ENCODE measurements around the gene MAPT. TPM values are rescaled to one million over a fixed set of nuclear protein-coding genes. Genes with fewer than 3 reads are reported as not detected.
A peak's percentile ranks its signal among the peaks of the same experiment; 100 is the strongest.

The MAPT gene
- total and polyA plus RNA-seq, 2 of the 13 experiments (the other 11 are each of a cell fraction or from before 2014, with no cell fraction given), result 2.1 to 2.8 TPM

DNA sequence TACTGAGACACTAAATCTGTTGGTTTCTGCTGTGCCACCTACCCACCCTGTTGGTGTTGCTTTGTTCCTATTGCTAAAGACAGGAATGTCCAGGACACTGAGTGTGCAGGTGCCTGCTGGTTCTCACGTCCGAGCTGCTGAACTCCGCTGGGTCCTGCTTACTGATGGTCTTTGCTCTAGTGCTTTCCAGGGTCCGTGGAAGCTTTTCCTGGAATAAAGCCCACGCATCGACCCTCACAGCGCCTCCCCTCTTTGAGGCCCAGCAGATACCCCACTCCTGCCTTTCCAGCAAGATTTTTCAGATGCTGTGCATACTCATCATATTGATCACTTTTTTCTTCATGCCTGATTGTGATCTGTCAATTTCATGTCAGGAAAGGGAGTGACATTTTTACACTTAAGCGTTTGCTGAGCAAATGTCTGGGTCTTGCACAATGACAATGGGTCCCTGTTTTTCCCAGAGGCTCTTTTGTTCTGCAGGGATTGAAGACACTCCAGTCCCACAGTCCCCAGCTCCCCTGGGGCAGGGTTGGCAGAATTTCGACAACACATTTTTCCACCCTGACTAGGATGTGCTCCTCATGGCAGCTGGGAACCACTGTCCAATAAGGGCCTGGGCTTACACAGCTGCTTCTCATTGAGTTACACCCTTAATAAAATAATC, 119.3 kb downstream of the MAPT start (continued):
- TF ChIP-seq HOXD1 (CRISPR knock-in tag; IDR thresholded peaks at IDR 0.05), result peak; percentile 74; the same call in 1 of the 2 replicates
- TF ChIP-seq ZNF331 (CRISPR knock-in tag; IDR thresholded peaks at IDR 0.05), result 0 out of 2 replicates have a peak, but pooled peaks have one; percentile 27
- peak; percentile 43; the same call in 1 of the 2 replicates for TF ChIP-seq ZNF430 (CRISPR knock-in tag; IDR thresholded peaks at IDR 0.05)
- TF ChIP-seq PHF5A (CRISPR knock-in tag; IDR thresholded peaks at IDR 0.05; ENCODE audit: low read depth, unreplicated experiment), result no peak
- TF ChIP-seq HOXA3 (CRISPR knock-in tag; IDR thresholded peaks at IDR 0.05), result peak; percentile 58; the same call in 1 of the 2 replicates
- TF ChIP-seq ZMYM4 (CRISPR knock-in tag; IDR thresholded peaks at IDR 0.05), result no peak
- TF ChIP-seq MIER3 (CRISPR knock-in tag; IDR thresholded peaks at IDR 0.05; ENCODE audit: borderline replicate concordance), result peak; percentile 50; the same call in 1 of the 2 replicates
- no peak for TF ChIP-seq SKI (IDR thresholded peaks at IDR 0.05; ENCODE audit: partially characterized antibody)
- TF ChIP-seq, protein P1, sequence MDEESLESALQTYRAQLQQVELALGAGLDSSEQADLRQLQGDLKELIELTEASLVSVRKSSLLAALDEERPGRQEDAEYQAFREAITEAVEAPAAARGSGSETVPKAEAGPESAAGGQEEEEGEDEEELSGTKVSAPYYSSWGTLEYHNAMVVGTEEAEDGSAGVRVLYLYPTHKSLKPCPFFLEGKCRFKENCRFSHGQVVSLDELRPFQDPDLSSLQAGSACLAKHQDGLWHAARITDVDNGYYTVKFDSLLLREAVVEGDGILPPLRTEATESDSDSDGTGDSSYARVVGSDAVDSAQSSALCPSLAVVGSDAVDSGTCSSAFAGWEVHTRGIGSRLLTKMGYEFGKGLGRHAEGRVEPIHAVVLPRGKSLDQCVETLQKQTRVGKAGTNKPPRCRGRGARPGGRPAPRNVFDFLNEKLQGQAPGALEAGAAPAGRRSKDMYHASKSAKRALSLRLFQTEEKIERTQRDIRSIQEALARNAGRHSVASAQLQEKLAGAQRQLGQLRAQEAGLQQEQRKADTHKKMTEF (CRISPR knock-in tag; IDR thresholded peaks at IDR 0.05), result peak; percentile 43; the same call in 1 of the 2 replicates
- TF ChIP-seq, protein P2, sequence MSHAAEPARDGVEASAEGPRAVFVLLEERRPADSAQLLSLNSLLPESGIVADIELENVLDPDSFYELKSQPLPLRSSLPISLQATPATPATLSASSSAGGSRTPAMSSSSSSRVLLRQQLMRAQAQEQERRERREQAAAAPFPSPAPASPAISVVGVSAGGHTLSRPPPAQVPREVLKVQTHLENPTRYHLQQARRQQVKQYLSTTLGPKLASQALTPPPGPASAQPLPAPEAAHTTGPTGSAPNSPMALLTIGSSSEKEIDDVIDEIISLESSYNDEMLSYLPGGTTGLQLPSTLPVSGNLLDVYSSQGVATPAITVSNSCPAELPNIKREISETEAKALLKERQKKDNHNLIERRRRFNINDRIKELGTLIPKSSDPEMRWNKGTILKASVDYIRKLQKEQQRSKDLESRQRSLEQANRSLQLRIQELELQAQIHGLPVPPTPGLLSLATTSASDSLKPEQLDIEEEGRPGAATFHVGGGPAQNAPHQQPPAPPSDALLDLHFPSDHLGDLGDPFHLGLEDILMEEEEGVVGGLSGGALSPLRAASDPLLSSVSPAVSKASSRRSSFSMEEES (CRISPR knock-in tag; IDR thresholded peaks at IDR 0.05), result no peak
- TF ChIP-seq ZNF614 (CRISPR knock-in tag; IDR thresholded peaks at IDR 0.05; ENCODE audit: borderline replicate concordance), result 0 out of 2 replicates have a peak, but pooled peaks have one; percentile 9
- TF ChIP-seq, protein P3, sequence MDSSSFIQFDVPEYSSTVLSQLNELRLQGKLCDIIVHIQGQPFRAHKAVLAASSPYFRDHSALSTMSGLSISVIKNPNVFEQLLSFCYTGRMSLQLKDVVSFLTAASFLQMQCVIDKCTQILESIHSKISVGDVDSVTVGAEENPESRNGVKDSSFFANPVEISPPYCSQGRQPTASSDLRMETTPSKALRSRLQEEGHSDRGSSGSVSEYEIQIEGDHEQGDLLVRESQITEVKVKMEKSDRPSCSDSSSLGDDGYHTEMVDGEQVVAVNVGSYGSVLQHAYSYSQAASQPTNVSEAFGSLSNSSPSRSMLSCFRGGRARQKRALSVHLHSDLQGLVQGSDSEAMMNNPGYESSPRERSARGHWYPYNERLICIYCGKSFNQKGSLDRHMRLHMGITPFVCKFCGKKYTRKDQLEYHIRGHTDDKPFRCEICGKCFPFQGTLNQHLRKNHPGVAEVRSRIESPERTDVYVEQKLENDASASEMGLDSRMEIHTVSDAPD (CRISPR knock-in tag; IDR thresholded peaks at IDR 0.05), result no peak
- no peak for TF ChIP-seq SNAPC2 (CRISPR knock-in tag; IDR thresholded peaks at IDR 0.05)
- TF ChIP-seq, protein P4, sequence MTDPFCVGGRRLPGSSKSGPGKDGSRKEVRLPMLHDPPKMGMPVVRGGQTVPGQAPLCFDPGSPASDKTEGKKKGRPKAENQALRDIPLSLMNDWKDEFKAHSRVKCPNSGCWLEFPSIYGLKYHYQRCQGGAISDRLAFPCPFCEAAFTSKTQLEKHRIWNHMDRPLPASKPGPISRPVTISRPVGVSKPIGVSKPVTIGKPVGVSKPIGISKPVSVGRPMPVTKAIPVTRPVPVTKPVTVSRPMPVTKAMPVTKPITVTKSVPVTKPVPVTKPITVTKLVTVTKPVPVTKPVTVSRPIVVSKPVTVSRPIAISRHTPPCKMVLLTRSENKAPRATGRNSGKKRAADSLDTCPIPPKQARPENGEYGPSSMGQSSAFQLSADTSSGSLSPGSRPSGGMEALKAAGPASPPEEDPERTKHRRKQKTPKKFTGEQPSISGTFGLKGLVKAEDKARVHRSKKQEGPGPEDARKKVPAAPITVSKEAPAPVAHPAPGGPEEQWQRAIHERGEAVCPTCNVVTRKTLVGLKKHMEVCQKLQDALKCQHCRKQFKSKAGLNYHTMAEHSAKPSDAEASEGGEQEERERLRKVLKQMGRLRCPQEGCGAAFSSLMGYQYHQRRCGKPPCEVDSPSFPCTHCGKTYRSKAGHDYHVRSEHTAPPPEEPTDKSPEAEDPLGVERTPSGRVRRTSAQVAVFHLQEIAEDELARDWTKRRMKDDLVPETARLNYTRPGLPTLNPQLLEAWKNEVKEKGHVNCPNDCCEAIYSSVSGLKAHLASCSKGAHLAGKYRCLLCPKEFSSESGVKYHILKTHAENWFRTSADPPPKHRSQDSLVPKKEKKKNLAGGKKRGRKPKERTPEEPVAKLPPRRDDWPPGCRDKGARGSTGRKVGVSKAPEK (CRISPR knock-in tag; IDR thresholded peaks at IDR 0.05; ENCODE audit: borderline replicate concordance), result peak; percentile 33; the same call in 1 of the 2 replicates
- TF ChIP-seq KAT8 (CRISPR knock-in tag; IDR thresholded peaks at IDR 0.05), result no peak
- TF ChIP-seq, protein P5, sequence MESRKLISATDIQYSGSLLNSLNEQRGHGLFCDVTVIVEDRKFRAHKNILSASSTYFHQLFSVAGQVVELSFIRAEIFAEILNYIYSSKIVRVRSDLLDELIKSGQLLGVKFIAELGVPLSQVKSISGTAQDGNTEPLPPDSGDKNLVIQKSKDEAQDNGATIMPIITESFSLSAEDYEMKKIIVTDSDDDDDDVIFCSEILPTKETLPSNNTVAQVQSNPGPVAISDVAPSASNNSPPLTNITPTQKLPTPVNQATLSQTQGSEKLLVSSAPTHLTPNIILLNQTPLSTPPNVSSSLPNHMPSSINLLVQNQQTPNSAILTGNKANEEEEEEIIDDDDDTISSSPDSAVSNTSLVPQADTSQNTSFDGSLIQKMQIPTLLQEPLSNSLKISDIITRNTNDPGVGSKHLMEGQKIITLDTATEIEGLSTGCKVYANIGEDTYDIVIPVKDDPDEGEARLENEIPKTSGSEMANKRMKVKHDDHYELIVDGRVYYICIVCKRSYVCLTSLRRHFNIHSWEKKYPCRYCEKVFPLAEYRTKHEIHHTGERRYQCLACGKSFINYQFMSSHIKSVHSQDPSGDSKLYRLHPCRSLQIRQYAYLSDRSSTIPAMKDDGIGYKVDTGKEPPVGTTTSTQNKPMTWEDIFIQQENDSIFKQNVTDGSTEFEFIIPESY (CRISPR knock-in tag; IDR thresholded peaks at IDR 0.05), result no peak; the same call in 1 of the 2 replicates
- TF ChIP-seq ZNF501 (CRISPR knock-in tag; IDR thresholded peaks at IDR 0.05), result no peak
- no peak for TF ChIP-seq ASH2L (IDR thresholded peaks at IDR 0.05; ENCODE audit: insufficient read length, low read depth, low read length)
- no peak for TF ChIP-seq RBM22 (optimal IDR thresholded peaks at IDR 0.05; ENCODE audit: low read length)
- TF ChIP-seq BCL6 (CRISPR knock-in tag; IDR thresholded peaks at IDR 0.05), result peak; percentile 54
- no peak for TF ChIP-seq ZNF558 (CRISPR knock-in tag; IDR thresholded peaks at IDR 0.05; ENCODE audit: borderline replicate concordance)

All from HepG2 (cell line).